ENCODE results near the gene TRIM63.

The TRIM63 gene

GRCh38 chr1:26084844-26085243 lies 17.4 kb upstream of the TRIM63 start:
- DNase-seq (ENCODE audit: low spot score): no peak

- DNase-seq (ENCODE audit: low spot score): no peak
Measured at GRCh38 chr1:26084091-26084561, 16.7 kb upstream of the TRIM63 start.

- peak; percentile 19 for DNase-seq (ENCODE audit: low spot score)
Measured at GRCh38 chr1:26083208-26083607, 15.8 kb upstream of the TRIM63 start.

GRCh38 chr1:26082020-26082350 lies 14.6 kb upstream of the TRIM63 start:
- DNase-seq (ENCODE audit: low spot score): no peak

GRCh38 chr1:26081267-26082019 lies 14.0 kb upstream of the TRIM63 start:
- DNase-seq (ENCODE audit: low spot score): no peak

GRCh38 chr1:26079960-26080814 lies 12.8 kb upstream of the TRIM63 start:
- no peak for DNase-seq (ENCODE audit: low spot score)

GRCh38 chr1:26079178-26079563 lies 11.7 kb upstream of the TRIM63 start:
- DNase-seq (ENCODE audit: low spot score): no peak

GRCh38 chr1:26078286-26079177 lies 11.1 kb upstream of the TRIM63 start:
- no peak for DNase-seq (ENCODE audit: low spot score)

- DNase-seq (ENCODE audit: low spot score): no peak
Measured at GRCh38 chr1:26077524-26077923, 10.1 kb upstream of the TRIM63 start.

- no peak for DNase-seq (ENCODE audit: low spot score)
Measured at GRCh38 chr1:26075421-26076144, 8.2 kb upstream of the TRIM63 start.

- peak; percentile 17 for DNase-seq (ENCODE audit: low spot score)
Measured at GRCh38 chr1:26072305-26072704, 4.9 kb upstream of the TRIM63 start.

- no peak for DNase-seq (ENCODE audit: low spot score)
Measured at GRCh38 chr1:26070963-26071342, 3.5 kb upstream of the TRIM63 start.

GRCh38 chr1:26070296-26070962 lies 3.0 kb upstream of the TRIM63 start:
- peak; percentile 10 for DNase-seq (ENCODE audit: low spot score)

GRCh38 chr1:26069941-26070295 lies 2.5 kb upstream of the TRIM63 start:
- DNase-seq (ENCODE audit: low spot score): no peak

- no peak for DNase-seq (ENCODE audit: low spot score)
Measured at GRCh38 chr1:26066857-26067256, 573 bp downstream of the TRIM63 start.

- no peak for DNase-seq (ENCODE audit: low spot score)
Measured at GRCh38 chr1:26066160-26066559, 1.3 kb downstream of the TRIM63 start.

GRCh38 chr1:26064553-26064952 lies 2.9 kb downstream of the TRIM63 start:
- peak; percentile 92 for DNase-seq (ENCODE audit: low spot score)

GRCh38 chr1:26060832-26061574 lies 6.4 kb downstream of the TRIM63 start:
- DNase-seq (ENCODE audit: low spot score): no peak

- DNase-seq (ENCODE audit: low spot score): no peak
Measured at GRCh38 chr1:26059906-26060305, 7.5 kb downstream of the TRIM63 start.

GRCh38 chr1:26058052-26058595 lies 9.3 kb downstream of the TRIM63 start:
- DNase-seq (ENCODE audit: low spot score): no peak
